B cell (primary cell): ENCODE measurements around the gene PI4KA.

Source experiments
- CTCF ChIP-seq: fragments of 200-600 bp; IDR thresholded peaks from one replicate; pipeline ENCODE4 v1.8.0; 2022; ENCODE audit warnings: antibody characterized with exemption, mild to moderate bottlenecking
- EZH2 ChIP-seq: IDR thresholded peaks from 2 replicates; pipeline ENCODE4 v1.6.1; 2012; ENCODE audit warnings: borderline replicate concordance, low read depth, mild to moderate bottlenecking, moderate library complexity, low read length; ENCODE audit not compliant: insufficient read depth, poor library complexity, severe bottlenecking

GRCh38 chr22:20763630-20764470 lies 94.8 kb downstream of the PI4KA start:
- TF ChIP-seq CTCF (no peak), EZH2 (no peak)
